Right ventricle myocardium inferior (tissue), 1 donor: ENCODE measurements around the gene FCHO1. TPM values are rescaled to one million over a fixed set of nuclear protein-coding genes. Genes with fewer than 3 reads are reported as not detected.
"Not testable (repeated sequence)": the region's sequence is repeated elsewhere in the genome, so short reads cannot be mapped to it uniquely, and the experiment has no call there.

Experiments
- ATAC-seq: fragments of 200-7000 bp; cut with Tn5 transposase; one replicate; pipeline ENCODE4 v1.9.1; 2020; ENCODE audit warnings: mild to moderate bottlenecking, moderate library complexity
- DNase-seq: peaks from one replicate; pipeline ENCODE4 v3.0.0; 2021; ENCODE audit errors: missing footprints
- intact Hi-C: fragments of 100-400 bp; cut with DNase I; formaldehyde crosslinking; loops from one replicate; pipeline ENCODE4 v1.11.0; 2022
- total RNA-seq: library from RNA; stranded (reverse); fragmentation: NEBNext Ultra II Directional; extraction: Animal tissue kit (Norgen Biotek cat#: 25700); gene quantifications from one replicate; pipeline ENCODE4 v1.2.1, GENCODE V29; 2021
- donor health status: DM: no; HTN: yes; CAD: no; lungs with severe emphysema.

FCHO1 gene
- total RNA-seq, 1 donor from 2014 or later, result 0.24 TPM

- ATAC-seq (no peak), DNase-seq (no peak)
- intact Hi-C loops, result no loop called here
Observed at GRCh38 chr19:17755443-17755890, 4.2 kb downstream of the FCHO1 start.

- intact Hi-C loops, result no loop called here
- no peak for ATAC-seq
- DNase-seq, result no peak
Observed at GRCh38 chr19:17755977-17756670, 4.8 kb downstream of the FCHO1 start.

- intact Hi-C loops, result no loop called here
- ATAC-seq, result peak; percentile 82
- peak; percentile 73 for DNase-seq
Observed at GRCh38 chr19:17757125-17757524, 5.8 kb downstream of the FCHO1 start.

GRCh38 chr19:17758515-17758914, 7.2 kb downstream of the FCHO1 start:
- DNase-seq, result no peak
- no peak for ATAC-seq
- intact Hi-C loops, result no loop called here

GRCh38 chr19:17761148-17761547, 9.9 kb downstream of the FCHO1 start:
- intact Hi-C loops, result loop anchor here (10.0 kb wide), 1 partner anchor 306 kb away; no protein-coding TSS in a partner anchor
- ATAC-seq (no peak), DNase-seq (no peak)

GRCh38 chr19:17762505-17763229, 11.4 kb downstream of the FCHO1 start:
- intact Hi-C loops, result loop anchor here (10.0 kb wide), 1 partner anchor 308 kb away; no protein-coding TSS in a partner anchor
- ATAC-seq (no peak), DNase-seq (no peak)

- intact Hi-C loops, result loop anchor here (10.0 kb wide), 1 partner anchor 310 kb away; no protein-coding TSS in a partner anchor
- ATAC-seq (no peak), DNase-seq (no peak)
Observed at GRCh38 chr19:17764348-17764747, 13.1 kb downstream of the FCHO1 start.

- ATAC-seq, result peak; percentile 69
- intact Hi-C loops, result loop anchor here (10.0 kb wide), 1 partner anchor 310 kb away; no protein-coding TSS in a partner anchor
- DNase-seq, result peak; percentile 91
Observed at GRCh38 chr19:17765069-17765618, 13.9 kb downstream of the FCHO1 start.

GRCh38 chr19:17766543-17767131, 15.4 kb downstream of the FCHO1 start:
- peak; percentile 88 for DNase-seq
- intact Hi-C loops, result loop anchor here (2.0 to 10.0 kb wide), 2 partner anchors 62 to 312 kb away; no protein-coding TSS in a partner anchor
- peak; percentile 68 for ATAC-seq

GRCh38 chr19:17767559-17767958, 16.3 kb downstream of the FCHO1 start:
- ATAC-seq, result no peak
- DNase-seq, result no peak
- intact Hi-C loops, result loop anchor here (2.0 to 10.0 kb wide), 2 partner anchors 63 to 313 kb away; no protein-coding TSS in a partner anchor

GRCh38 chr19:17770613-17771012, 19.3 kb downstream of the FCHO1 start:
- DNase-seq (no peak), ATAC-seq (no peak)
- intact Hi-C loops, result no loop called here

GRCh38 chr19:17772172-17772571, 20.9 kb downstream of the FCHO1 start:
- ATAC-seq, result no peak
- intact Hi-C loops, result no loop called here
- no peak for DNase-seq

- intact Hi-C loops, result no loop called here
- no peak for ATAC-seq
- DNase-seq, result no peak
Observed at GRCh38 chr19:17775245-17775927, 24.1 kb downstream of the FCHO1 start.

- DNase-seq (no peak), ATAC-seq (no peak)
- intact Hi-C loops, result no loop called here
Observed at GRCh38 chr19:17775991-17776803, 24.9 kb downstream of the FCHO1 start.

GRCh38 chr19:17777840-17778239, 26.6 kb downstream of the FCHO1 start:
- DNase-seq, ATAC-seq, intact Hi-C loops: not testable (repeated sequence)

GRCh38 chr19:17778251-17778967, 27.1 kb downstream of the FCHO1 start:
- ATAC-seq (peak; percentile 47), DNase-seq (peak; percentile 90)
- intact Hi-C loops, result no loop called here
